CD4-positive, CD25-positive, alpha-beta regulatory T cell (primary cell): ENCODE results near the gene SRL. TPM values are rescaled to one million over a fixed set of nuclear protein-coding genes. Genes with fewer than 3 reads are reported as not detected.

Experiments
- ATAC-seq, 2 donors: fragments of 150-1000 bp; cut with Tn5 transposase; one replicate each; pipeline ENCODE4 v1.10.0; 2021; ENCODE audit warnings: low read depth in 2 of 2, moderate number of reproducible peaks in 2 of 2, moderate library complexity in 1 of 2
- DNase-seq, 3 donors: peaks; one replicate each; pipeline versions ENCODE4 v3.0.0 to v3.0.0-alpha.2; 2012 to 2022; ENCODE audit warnings: mixed read lengths in 1 of 3
- H3K27ac ChIP-seq: one replicate; pipeline ENCODE4 v1.7.0; 2013; ENCODE audit warnings: mild to moderate bottlenecking, low read length; ENCODE audit not compliant: insufficient read depth, poor library complexity, severe bottlenecking
- H3K27me3 ChIP-seq: one replicate; pipeline ENCODE4 v1.7.0; 2013; ENCODE audit warnings: low read length; ENCODE audit not compliant: control insufficient read depth, insufficient read depth
- H3K36me3 ChIP-seq: one replicate; pipeline ENCODE4 v1.7.0; 2013; ENCODE audit warnings: mild to moderate bottlenecking, low read length, moderate library complexity; ENCODE audit not compliant: control insufficient read depth, insufficient read depth
- H3K4me1 ChIP-seq: 2 replicates; pipeline ENCODE4 v1.7.0; 2013; ENCODE audit warnings: mild to moderate bottlenecking, low read length; ENCODE audit not compliant: insufficient read depth, control insufficient read depth, poor library complexity, severe bottlenecking
- H3K4me3 ChIP-seq: one replicate; pipeline ENCODE4 v1.7.0; 2013; ENCODE audit warnings: low read depth, mild to moderate bottlenecking, low read length, moderate library complexity
- H3K9me3 ChIP-seq, 2 experiments: 1 replicate in 1 of 2; 2 replicates in 1 of 2; pipeline ENCODE4 v1.7.0; 2013; ENCODE audit warnings: low read length in 2 of 2, mild to moderate bottlenecking in 1 of 2, moderate library complexity in 1 of 2; ENCODE audit not compliant: control insufficient read depth in 2 of 2
- H3K27ac Mint-ChIP-seq, 3 donors: one replicate each; pipeline ENCODE4 v1.8.0; 2020 to 2022; ENCODE audit warnings: mild to moderate bottlenecking in 3 of 3, mixed read lengths in 3 of 3, moderate library complexity in 2 of 3
- H3K27me3 Mint-ChIP-seq: one replicate; pipeline ENCODE4 v1.8.0; 2022; ENCODE audit warnings: mild to moderate bottlenecking, mixed read lengths
- H3K36me3 Mint-ChIP-seq: one replicate; pipeline ENCODE4 v1.8.0; 2020; ENCODE audit warnings: mixed read lengths
- H3K4me1 Mint-ChIP-seq, 4 donors: one replicate each; pipeline ENCODE4 v1.8.0; 2020 to 2022; ENCODE audit warnings: mixed read lengths in 4 of 4, mild to moderate bottlenecking in 1 of 4
- H3K4me3 Mint-ChIP-seq, 4 donors: one replicate each; pipeline ENCODE4 v1.8.0; 2020 to 2022; ENCODE audit warnings: mild to moderate bottlenecking in 4 of 4, mixed read lengths in 4 of 4, moderate library complexity in 3 of 4
- H3K9me3 Mint-ChIP-seq, 7 donors: one replicate each; pipeline ENCODE4 v1.8.0; 2020 to 2022; ENCODE audit warnings: mixed read lengths in 7 of 7, mild to moderate bottlenecking in 3 of 7, moderate library complexity in 2 of 7
- polyA plus RNA-seq, 4 donors: library from polyadenylated mRNA; unstranded; fragments of 300-500 nt; fragmentation: Illumina TruSeq; gene quantifications; one replicate each; pipeline ENCODE4 v1.2.3, GENCODE V29; 2021
- total RNA-seq: library from RNA; stranded (reverse); gene quantifications from one replicate; pipeline ENCODE4 v1.2.3, GENCODE V29; 2022

The SRL gene
- total and polyA plus RNA-seq, 5 donors from 2014 or later: not detected

GRCh38 chr16:4277987-4278513, 36.2 kb upstream of the SRL start:
- H3K4me3 ChIP-seq: no peak overlapping the region
- Mint-ChIP-seq H3K27me3 (peaks cover 15% of the 10 kb centered on the region), H3K4me1 (peaks cover 0 to 5% (median 2%) of the 10 kb centered on the region in 4 donors), H3K27ac (no peak overlapping the region), H3K9me3 (peaks cover 0 to 4% (median 0%) of the 10 kb centered on the region in 7 donors), H3K36me3 (no peaks in the 10 kb centered on the region), H3K4me3 (no peak overlapping the region)
- H3K36me3 ChIP-seq: no peaks in the 10 kb centered on the region
- H3K9me3 ChIP-seq: no peaks in the 10 kb centered on the region
- H3K27ac ChIP-seq: no peak overlapping the region
- no peaks in the 10 kb centered on the region for H3K27me3 ChIP-seq
- DNase-seq: no peak
- peaks cover 6% of the 10 kb centered on the region for H3K4me1 ChIP-seq
- no peak for ATAC-seq

DNA sequence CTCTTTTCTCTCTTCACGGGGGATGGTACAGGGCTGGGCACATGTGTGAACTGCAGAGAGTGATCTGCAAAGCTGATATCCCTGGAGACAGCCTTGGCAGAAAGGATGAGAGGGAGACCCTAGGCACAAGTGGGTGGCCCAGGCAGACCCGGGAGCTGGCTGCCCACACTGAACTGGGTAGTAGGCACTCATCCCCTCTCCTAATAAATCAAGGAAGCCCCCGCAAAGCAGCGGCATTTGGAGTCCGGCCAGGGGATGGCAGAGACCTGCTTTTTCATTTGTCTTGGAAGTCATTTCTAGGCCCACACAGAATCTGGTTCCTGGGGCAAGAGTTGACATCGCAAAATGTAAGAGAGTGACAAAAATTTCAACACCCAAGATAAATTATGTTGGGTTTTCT, 34.0 kb upstream of the SRL start:
- H3K4me3 Mint-ChIP-seq: peak overlapping the region in 1 of 4 donors; percentile 85
- Histone ChIP-seq H3K4me1 (peaks cover 12% of the 10 kb centered on the region), H3K9me3 (no peaks in the 10 kb centered on the region), H3K4me3 (no peak overlapping the region), H3K36me3 (no peaks in the 10 kb centered on the region), H3K27me3 (no peaks in the 10 kb centered on the region), H3K27ac (no peak overlapping the region)
- H3K27ac Mint-ChIP-seq: no peak overlapping the region
- DNase-seq (no peak), ATAC-seq (no peak)
- H3K27me3 Mint-ChIP-seq: peaks cover 11% of the 10 kb centered on the region
- H3K4me1 Mint-ChIP-seq: peaks cover 0 to 7% (median 2%) of the 10 kb centered on the region in 4 donors
- peaks cover 0 to 3% (median 0%) of the 10 kb centered on the region in 7 donors for H3K9me3 Mint-ChIP-seq
- no peaks in the 10 kb centered on the region for H3K36me3 Mint-ChIP-seq

DNA sequence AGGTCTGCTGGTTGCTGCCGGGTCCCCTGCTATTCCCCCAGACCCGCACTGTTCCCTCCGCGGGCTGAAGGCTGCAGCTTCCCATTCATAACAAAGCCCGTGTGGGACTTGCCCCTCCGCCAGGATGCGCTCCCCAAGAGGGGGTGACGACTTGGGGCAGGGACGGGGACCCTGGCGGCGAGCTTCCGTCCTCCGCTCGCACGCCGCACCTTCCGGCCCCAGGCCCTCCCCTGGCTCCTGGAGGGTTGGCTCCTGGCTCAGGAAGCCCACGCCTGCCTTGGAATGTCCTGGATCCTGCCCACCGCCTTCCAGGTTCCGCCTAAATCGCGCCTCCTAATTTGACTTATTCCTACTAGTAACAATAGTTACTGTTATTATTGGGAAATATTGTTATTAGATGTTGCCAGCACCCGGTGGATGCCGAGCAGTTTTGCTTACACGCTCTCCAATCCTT, 32.0 kb upstream of the SRL start:
- H3K27ac Mint-ChIP-seq: peak overlapping the region in 2 of 3 donors; percentile 36 to 94
- Histone ChIP-seq H3K4me3 (peak overlapping the region; percentile 41), H3K27ac (peak overlapping the region; percentile 67)

GRCh38 chr16:4272114-4272956, 30.5 kb upstream of the SRL start:
- peak overlapping the region; percentile 91 to 99 (median 95) for H3K4me3 Mint-ChIP-seq
- H3K9me3 Mint-ChIP-seq: peaks cover 0 to 3% (median 0%) of the 10 kb centered on the region in 7 donors
- H3K4me1 Mint-ChIP-seq: peaks cover 0 to 24% (median 6%) of the 10 kb centered on the region in 4 donors
- peak overlapping the region; percentile 55 for H3K27ac ChIP-seq
- no peaks in the 10 kb centered on the region for H3K36me3 Mint-ChIP-seq
- DNase-seq (peak; percentile 33 to 57 (median 56)), ATAC-seq (peak; percentile 18 to 22)
- peak overlapping the region; percentile 83 to 97 (median 89) for H3K27ac Mint-ChIP-seq
- H3K9me3 ChIP-seq: no peaks in the 10 kb centered on the region
- peaks cover 19% of the 10 kb centered on the region for H3K4me1 ChIP-seq
- no peaks in the 10 kb centered on the region for H3K27me3 ChIP-seq
- H3K36me3 ChIP-seq: no peaks in the 10 kb centered on the region
- H3K27me3 Mint-ChIP-seq: peaks cover 15% of the 10 kb centered on the region
- H3K4me3 ChIP-seq: peak overlapping the region; percentile 55

More for the DNA sequence above, 32.0 kb upstream of the SRL start:
- peaks cover 15% of the 10 kb centered on the region for H3K27me3 Mint-ChIP-seq
- no peaks in the 10 kb centered on the region for H3K9me3 ChIP-seq
- no peaks in the 10 kb centered on the region for H3K36me3 Mint-ChIP-seq
- peaks cover 0 to 3% (median 0%) of the 10 kb centered on the region in 7 donors for H3K9me3 Mint-ChIP-seq
- ATAC-seq (no peak), DNase-seq (peak in 2 of 3 donors; percentile 30 to 70)
- peak overlapping the region; percentile 88 to 97 (median 94) for H3K4me3 Mint-ChIP-seq
- peaks cover 19% of the 10 kb centered on the region for H3K4me1 ChIP-seq
- H3K4me1 Mint-ChIP-seq: peaks cover 0 to 18% (median 2%) of the 10 kb centered on the region in 4 donors
- H3K36me3 ChIP-seq: no peaks in the 10 kb centered on the region
- no peaks in the 10 kb centered on the region for H3K27me3 ChIP-seq

- Mint-ChIP-seq H3K4me3 (peak overlapping the region; percentile 88 to 99 (median 92)), H3K36me3 (no peaks in the 10 kb centered on the region), H3K27me3 (peaks cover 15% of the 10 kb centered on the region), H3K27ac (peak overlapping the region; percentile 65 to 87 (median 76)), H3K4me1 (peaks cover 0 to 28% (median 7%) of the 10 kb centered on the region in 4 donors), H3K9me3 (peaks cover 0 to 3% (median 0%) of the 10 kb centered on the region in 7 donors)
- Histone ChIP-seq H3K27ac (peak overlapping the region; percentile 64), H3K4me1 (peaks cover 19% of the 10 kb centered on the region), H3K36me3 (no peaks in the 10 kb centered on the region), H3K4me3 (peak overlapping the region; percentile 79), H3K9me3 (no peaks in the 10 kb centered on the region), H3K27me3 (no peaks in the 10 kb centered on the region)
- ATAC-seq (peak; percentile 84 to 87), DNase-seq (peak; percentile 83 to 93 (median 85))
Observed at GRCh38 chr16:4271176-4272113, 29.6 kb upstream of the SRL start.

GRCh38 chr16:4270595-4270994, 28.7 kb upstream of the SRL start:
- peaks cover 0 to 35% (median 9%) of the 10 kb centered on the region in 4 donors for H3K4me1 Mint-ChIP-seq
- Histone ChIP-seq H3K4me1 (peaks cover 19% of the 10 kb centered on the region), H3K27me3 (no peaks in the 10 kb centered on the region), H3K27ac (no peak overlapping the region), H3K4me3 (no peak overlapping the region), H3K36me3 (no peaks in the 10 kb centered on the region), H3K9me3 (no peaks in the 10 kb centered on the region)
- no peak for ATAC-seq
- H3K27ac Mint-ChIP-seq: peak overlapping the region in 2 of 3 donors; percentile 45 to 65
- no peaks in the 10 kb centered on the region for H3K36me3 Mint-ChIP-seq
- no peak for DNase-seq
- peaks cover 15% of the 10 kb centered on the region for H3K27me3 Mint-ChIP-seq
- H3K9me3 Mint-ChIP-seq: peaks cover 0 to 3% (median 0%) of the 10 kb centered on the region in 7 donors
- H3K4me3 Mint-ChIP-seq: peak overlapping the region; percentile 88 to 99 (median 92)

DNA sequence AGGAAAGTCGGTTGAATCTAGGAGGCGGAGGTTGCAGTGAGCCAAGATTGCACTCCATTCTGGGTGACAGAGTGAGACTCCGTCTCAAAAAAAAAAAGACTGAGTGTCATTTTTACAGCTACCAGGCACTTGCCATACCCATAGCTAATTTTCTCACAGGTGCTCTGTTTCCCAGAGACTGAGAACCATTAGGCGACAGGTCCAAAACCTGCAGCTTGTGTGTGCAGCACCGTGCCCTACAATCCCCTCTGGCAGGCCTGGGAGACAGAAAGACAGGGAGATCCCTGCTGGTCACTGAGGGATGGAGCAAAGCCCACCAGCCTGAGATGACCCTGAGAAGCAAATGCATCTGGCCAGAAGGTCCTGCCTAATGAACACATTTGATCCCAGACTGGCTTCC, 28.2 kb upstream of the SRL start:
- Histone ChIP-seq H3K36me3 (no peaks in the 10 kb centered on the region), H3K4me3 (no peak overlapping the region), H3K9me3 (no peaks in the 10 kb centered on the region), H3K27ac (no peak overlapping the region), H3K27me3 (no peaks in the 10 kb centered on the region), H3K4me1 (peaks cover 19% of the 10 kb centered on the region)
- H3K9me3 Mint-ChIP-seq: peaks cover 0 to 3% (median 0%) of the 10 kb centered on the region in 7 donors
- peaks cover 11% of the 10 kb centered on the region for H3K27me3 Mint-ChIP-seq
- peak overlapping the region in 3 of 4 donors; percentile 88 to 99 (median 91) for H3K4me3 Mint-ChIP-seq
- H3K36me3 Mint-ChIP-seq: no peaks in the 10 kb centered on the region
- no peak overlapping the region for H3K27ac Mint-ChIP-seq
- DNase-seq (no peak), ATAC-seq (no peak)
- peaks cover 0 to 34% (median 8%) of the 10 kb centered on the region in 4 donors for H3K4me1 Mint-ChIP-seq
